ENCODE results near the gene FAM131C.

DNA sequence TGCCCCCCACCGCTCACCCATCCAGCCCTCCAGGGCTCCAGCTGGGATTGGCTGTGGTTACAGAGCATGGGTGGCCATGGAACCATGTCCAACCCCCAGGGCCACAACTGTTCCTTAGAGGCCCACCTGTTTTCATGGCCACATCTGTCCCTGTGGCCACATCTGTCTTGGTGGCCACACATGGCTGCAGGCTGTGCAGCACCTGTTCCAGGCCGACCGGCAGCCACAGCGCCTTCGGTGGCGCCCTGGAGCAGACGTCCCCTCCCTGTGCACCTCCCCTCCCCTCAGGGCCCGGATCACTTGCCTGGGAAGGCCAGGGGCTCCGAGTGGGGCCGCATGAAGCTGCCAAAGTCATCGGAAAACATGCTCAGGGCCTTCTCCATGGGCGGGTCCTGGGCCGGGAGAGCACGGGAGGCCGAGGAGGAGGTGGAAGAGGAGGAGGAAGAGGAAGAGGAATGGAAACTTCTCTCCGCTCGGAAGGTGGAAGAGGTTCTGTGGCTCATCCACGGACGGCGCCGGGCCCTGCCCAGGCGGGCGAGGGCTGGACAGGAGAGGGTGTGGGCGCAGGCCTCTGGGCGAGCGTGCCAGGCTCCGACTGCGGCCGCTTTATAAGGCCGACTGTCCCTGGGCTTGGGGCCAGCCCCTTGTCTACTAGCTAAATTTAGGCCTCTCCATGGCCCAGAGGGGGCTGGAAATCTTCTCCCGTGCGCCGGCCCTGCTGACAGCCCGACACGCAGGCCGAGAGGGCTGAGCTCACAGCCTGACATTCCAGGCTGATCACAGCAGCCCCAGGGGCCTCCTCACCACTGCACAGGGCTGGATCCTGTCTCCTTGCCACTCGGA, 55.8 kb downstream of the FAM131C start, which contains the start of gene HSPB7:
- TF ChIP-seq POLR2A (IDR thresholded peaks at IDR 0.05; ENCODE audit: low read depth, low read length) (no peak), TAF1 (IDR thresholded peaks at IDR 0.05; ENCODE audit: borderline replicate concordance, low read depth, low read length) (no peak), POLR2AphosphoS5 (IDR thresholded peaks at IDR 0.05; ENCODE audit: low read depth, low read length) (no peak)
